K562 (cell line): ENCODE results near the gene PALLD. TPM values are rescaled to one million over a fixed set of nuclear protein-coding genes. Genes with fewer than 3 reads are reported as not detected.

Source experiments
- ATAC-seq: fragments of 200-7000 bp; cut with Tn5 transposase; 3 replicates; pipeline ENCODE4 v1.9.1; 2020; ENCODE audit warnings: moderate library complexity
- BruUV-seq: library from RNA; stranded (reverse); fragments of 400-500 nt; replicated peaks from 2 replicates; lab custom pipeline; 2021; lab: Mats Ljungman, UMichigan
- CTCF ChIA-PET: fragments of 300-600 bp; formaldehyde crosslinking; extraction: SDS; loops from one replicate; lab custom pipeline; 2021; ENCODE audit warnings: low intra/inter-chr PET ratio; lab: Yijun Ruan, JAX
- POLR2A ChIA-PET: fragments of 300-600, 350-650 bp; sonication (Branson Sonifier 250); formaldehyde crosslinking; extraction: SDS; loops from one replicate; lab custom pipeline; 2021; ENCODE audit warnings: antibody characterized with exemption, inconsistent platforms; lab: Yijun Ruan, JAX
- DNase-seq, 4 experiments: peaks; one replicate each; pipeline versions ENCODE4 v3.0.0 to v3.0.0-alpha.2; 2011 to 2018; ENCODE audit warnings: low spot score in 3 of 4, mixed read lengths in 3 of 4; ENCODE audit errors: extremely low read depth in 1 of 4
- FAIRE-seq: peaks from 2 replicates; lab custom pipeline; 2011; peaks lifted over from hg19 to GRCh38; lab: Jason Lieb, UNC
- H2AFZ ChIP-seq: 2 replicates; pipeline ENCODE4 v1.6.0; 2011; ENCODE audit warnings: low read depth, low read length, control low read depth, inconsistent platforms
- H3K27ac ChIP-seq: fragments of 200-600 bp; 3 replicates; pipeline ENCODE4 v1.8.0; 2011; ENCODE audit warnings: low read depth, mild to moderate bottlenecking, control low read depth, inconsistent platforms, low read length, moderate library complexity, mixed read lengths; ENCODE audit errors: extremely low read depth
- H3K27me3 ChIP-seq, 2 experiments: fragments of 300-600 bp in 1 of 2; 2 replicates in 1 of 2; 3 replicates in 1 of 2; pipeline versions ENCODE4 v1.6.0 to v1.8.0; 2011; ENCODE audit warnings: inconsistent platforms in 2 of 2, low read length in 2 of 2, mild to moderate bottlenecking in 1 of 2, mixed read lengths in 1 of 2, moderate library complexity in 1 of 2; ENCODE audit not compliant: control insufficient read depth in 2 of 2, insufficient read depth in 2 of 2
- H3K36me3 ChIP-seq: fragments of 300-600 bp; 3 replicates; pipeline ENCODE4 v1.8.0; 2011; ENCODE audit warnings: mild to moderate bottlenecking, low read length, inconsistent platforms; ENCODE audit not compliant: control insufficient read depth, insufficient read depth
- H3K4me1 ChIP-seq, 2 experiments: fragments of 200-600 bp in 1 of 2; replicated peaks in 1 of 2; 2 replicates in 1 of 2; 3 replicates in 1 of 2; pipeline versions ENCODE4 v1.5.1 to v1.8.0; 2011; ENCODE audit warnings: inconsistent platforms in 2 of 2, low read length in 2 of 2, mild to moderate bottlenecking in 1 of 2, mixed read lengths in 1 of 2, moderate library complexity in 1 of 2; ENCODE audit not compliant: control insufficient read depth in 2 of 2, insufficient read depth in 2 of 2
- H3K4me2 ChIP-seq: 2 replicates; pipeline ENCODE4 v1.6.1; 2011; ENCODE audit warnings: low read length, control low read depth, inconsistent platforms, mixed read lengths; ENCODE audit not compliant: insufficient read depth
- H3K4me3 ChIP-seq: fragments of 200-600 bp; sonication (generic), shearing (Covaris generic); 2 replicates; pipeline ENCODE4 v1.5.1; 2016; ENCODE audit warnings: control low read depth, inconsistent platforms
- H3K79me2 ChIP-seq: fragments of 200-600 bp; 3 replicates; pipeline ENCODE4 v1.8.0; 2011; ENCODE audit warnings: low read length, inconsistent platforms; ENCODE audit not compliant: control insufficient read depth, insufficient read depth
- H3K9ac ChIP-seq, 2 experiments: 2 replicates each; pipeline versions ENCODE4 v1.6.0 to v1.6.1; 2011; ENCODE audit warnings: low read depth in 2 of 2, low read length in 2 of 2, control low read depth in 1 of 2, inconsistent platforms in 1 of 2, mild to moderate bottlenecking in 1 of 2, mixed read lengths in 1 of 2; ENCODE audit not compliant: insufficient read depth in 1 of 2
- H3K9me1 ChIP-seq: one replicate; pipeline ENCODE4 v1.6.0; 2011; ENCODE audit warnings: inconsistent platforms, mild to moderate bottlenecking, low read length, moderate library complexity; ENCODE audit not compliant: control insufficient read depth, insufficient read depth
- H3K9me3 ChIP-seq: replicated peaks from 2 replicates; pipeline ENCODE4 v1.5.1; 2011; ENCODE audit warnings: low read depth, low read length, inconsistent platforms; ENCODE audit not compliant: control insufficient read depth, insufficient read depth
- H4K20me1 ChIP-seq: replicated peaks from 2 replicates; pipeline ENCODE4 v1.6.1; 2011; ENCODE audit warnings: low read length, inconsistent platforms, mixed read lengths; ENCODE audit not compliant: control insufficient read depth, insufficient read depth
- FOXA1 ChIP-seq: fragments of 450-650 bp; IDR thresholded peaks from 2 replicates; pipeline ENCODE4 v1.6.1; 2016; ENCODE audit warnings: mild to moderate bottlenecking, borderline replicate concordance
- KHSRP ChIP-seq: fragments of 450-650 bp; IDR thresholded peaks from 2 replicates; pipeline ENCODE4 v1.6.1; 2017
- MEF2D ChIP-seq: conservative IDR thresholded peaks from 2 replicates; pipeline ENCODE4 v1.6.1; 2016; ENCODE audit warnings: low read depth, missing genetic modification characterization, missing compliant biosample characterization
- MTA1 ChIP-seq: fragments of 450-650 bp; IDR thresholded peaks from 2 replicates; pipeline ENCODE4 v1.6.1; 2017; ENCODE audit warnings: borderline replicate concordance
- PRPF4 ChIP-seq: fragments of 200-400 bp; formaldehyde crosslinking; IDR thresholded peaks from one replicate; pipeline ENCODE4 v1.6.1; 2017; ENCODE audit warnings: low read length, low read depth, mild to moderate bottlenecking; ENCODE audit not compliant: insufficient read depth, poor library complexity, severe bottlenecking
- XRCC3 ChIP-seq: fragments of 450-650 bp; IDR thresholded peaks from 2 replicates; pipeline ENCODE4 v1.6.1; 2017; ENCODE audit warnings: mild to moderate bottlenecking, moderate library complexity
- ZNF212 ChIP-seq: fragments of 450-650 bp; formaldehyde crosslinking; IDR thresholded peaks from 2 replicates; pipeline ENCODE4 v1.4.0; 2020; ENCODE audit warnings: mild to moderate bottlenecking
- ZNF23 ChIP-seq: fragments of 250-450 bp; sonication (Bioruptor Pico); IDR thresholded peaks from 2 replicates; pipeline ENCODE4 v1.4.0; 2020; ENCODE audit warnings: mild to moderate bottlenecking
- ZNF75A ChIP-seq: fragments of 450-650 bp; formaldehyde crosslinking; IDR thresholded peaks from 2 replicates; pipeline ENCODE4 v1.4.0; 2020; ENCODE audit warnings: mild to moderate bottlenecking
- WGBS: fragments of 100-300 bp; shearing (Covaris generic); methylation state at CpG from one replicate; pipeline ENCODE4 v1.1.6; 2016; ENCODE audit warnings: low coverage, mixed read lengths; ENCODE audit not compliant: insufficient coverage; ENCODE audit errors: missing lambda C conversion rate; 5-methylcytosine and 5-hydroxymethylcytosine counted together
- in situ Hi-C: fragments of 300-500 bp; cut with MboI; formaldehyde crosslinking; loops from 4 replicates; pipeline ENCODE4 v1.15.0; 2018; ENCODE audit warnings: inconsistent platforms, mixed read lengths
- intact Hi-C: fragments of 100-400 bp; cut with micrococcal nuclease; formaldehyde crosslinking; loops from 2 replicates; pipeline ENCODE4 v1.14.2; 2022
- polyA plus RNA-seq, 8 experiments: library from polyadenylated mRNA; depleted of rRNA in 4 of 8; stranded (reverse) in 5 of 8; unstranded in 3 of 8; fragments of >200 nt; fragmentation: Nextera tagmentation in 2 of 8; fragmentation: Illumina TruSeq in 1 of 8; extraction: Ambion mirVana in 2 of 8; extraction: Trizol in 1 of 8; gene quantifications; 2 replicates each; pipeline versions ENCODE4 v1.2.1 to v1.2.3, GENCODE V29; 2011 to 2014; ENCODE audit warnings: inconsistent platforms in 1 of 8, missing spikeins in 1 of 8
- total RNA-seq, 7 experiments: library from RNA; depleted of rRNA in 6 of 7; stranded (reverse); fragments of >200 nt in 6 of 7; fragmentation: Illumina TruSeq in 2 of 7; extraction: Trizol in 2 of 7; gene quantifications; 2 replicates each; pipeline versions ENCODE4 v1.2.1 to v1.2.3, GENCODE V29; 2011 to 2021; ENCODE audit warnings: low replicate concordance in 1 of 7
- TF ChIP-seq, protein P1 (sequence below): fragments of 450-650 bp; formaldehyde crosslinking; IDR thresholded peaks from 2 replicates; pipeline ENCODE4 v1.4.0; 2022; ENCODE audit warnings: mild to moderate bottlenecking, moderate library complexity
- TF ChIP-seq, protein P2 (sequence below): fragments of 250-450 bp; sonication (Bioruptor Pico); IDR thresholded peaks from 2 replicates; pipeline ENCODE4 v1.8.0; 2021; ENCODE audit warnings: moderate library complexity, mild to moderate bottlenecking, inconsistent platforms
- TF ChIP-seq, protein P3 (sequence below): fragments of 450-650 bp; formaldehyde crosslinking; conservative IDR thresholded peaks from 2 replicates; pipeline ENCODE4 v1.4.0; 2022; ENCODE audit warnings: mild to moderate bottlenecking, missing genetic modification characterization
- TF ChIP-seq, protein P4 (sequence below), 2 experiments: IDR thresholded peaks in 1 of 2; conservative IDR thresholded peaks in 1 of 2; 2 replicates each; pipeline ENCODE4 v1.6.1; 2016; ENCODE audit warnings: low read depth in 2 of 2, mild to moderate bottlenecking in 1 of 2, missing compliant biosample characterization in 1 of 2, missing genetic modification characterization in 1 of 2, moderate library complexity in 1 of 2

PALLD gene
- total and polyA plus RNA-seq, 9 of the 15 experiments (the other 6 are each of a cell fraction or from before 2014, with no cell fraction given), result 0.01 to 0.35 (median 0.06) TPM; not detected in 3

DNA sequence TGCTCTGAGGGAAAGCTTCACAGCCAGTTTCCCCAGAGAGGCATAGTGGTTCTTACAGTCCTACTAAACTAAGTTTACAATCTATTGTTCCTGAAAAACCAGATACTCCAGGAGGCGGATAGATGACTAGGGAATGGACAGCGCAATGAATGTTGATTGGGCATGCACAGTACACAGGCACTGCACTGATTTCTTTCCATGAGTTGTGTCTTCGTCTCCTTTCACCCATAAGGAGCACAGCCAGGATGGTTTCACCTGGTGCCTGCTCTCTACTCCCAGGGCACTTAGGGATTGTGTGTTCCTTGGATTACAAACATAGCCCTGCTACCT is 144.9 kb downstream of the PALLD start:
- DNase-seq, result no peak
- Histone ChIP-seq H3K9me3 (no peaks in the 10 kb centered on the region), H3K4me1 (no peaks in the 10 kb centered on the region), H4K20me1 (no peaks in the 10 kb centered on the region), H3K36me3 (no peaks in the 10 kb centered on the region), H2AFZ (no peak overlapping the region), H3K79me2 (no peaks in the 10 kb centered on the region), H3K4me3 (no peak overlapping the region), H3K4me2 (no peak overlapping the region), H3K27ac (no peak overlapping the region), H3K9me1 (no peaks in the 10 kb centered on the region), H3K9ac (no peak overlapping the region), H3K27me3 (peaks cover 5 to 21% of the 10 kb centered on the region in 2 experiments; a peak in 3 of 5 replicates)
- in situ Hi-C loops (no loop called here), intact Hi-C loops (loop anchor here (2.0 kb wide), 1 partner anchor 17 kb away; no protein-coding TSS in a partner anchor)
- TF ChIP-seq ZNF75A (no peak), MEF2D (tag) (no peak), MTA1 (no peak), ZNF212 (CRISPR knock-in tag) (no peak), XRCC3 (no peak), PRPF4 (no peak), ZNF23 (CRISPR knock-in tag) (no peak), KHSRP (no peak), FOXA1 (no peak)
- TF ChIP-seq, protein P1, sequence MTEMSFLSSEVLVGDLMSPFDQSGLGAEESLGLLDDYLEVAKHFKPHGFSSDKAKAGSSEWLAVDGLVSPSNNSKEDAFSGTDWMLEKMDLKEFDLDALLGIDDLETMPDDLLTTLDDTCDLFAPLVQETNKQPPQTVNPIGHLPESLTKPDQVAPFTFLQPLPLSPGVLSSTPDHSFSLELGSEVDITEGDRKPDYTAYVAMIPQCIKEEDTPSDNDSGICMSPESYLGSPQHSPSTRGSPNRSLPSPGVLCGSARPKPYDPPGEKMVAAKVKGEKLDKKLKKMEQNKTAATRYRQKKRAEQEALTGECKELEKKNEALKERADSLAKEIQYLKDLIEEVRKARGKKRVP (CRISPR knock-in tag), result no peak
- TF ChIP-seq, protein P2, sequence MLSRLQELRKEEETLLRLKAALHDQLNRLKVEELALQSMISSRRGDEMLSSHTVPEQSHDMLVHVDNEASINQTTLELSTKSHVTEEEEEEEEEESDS (CRISPR knock-in tag), result no peak
- TF ChIP-seq, protein P3, sequence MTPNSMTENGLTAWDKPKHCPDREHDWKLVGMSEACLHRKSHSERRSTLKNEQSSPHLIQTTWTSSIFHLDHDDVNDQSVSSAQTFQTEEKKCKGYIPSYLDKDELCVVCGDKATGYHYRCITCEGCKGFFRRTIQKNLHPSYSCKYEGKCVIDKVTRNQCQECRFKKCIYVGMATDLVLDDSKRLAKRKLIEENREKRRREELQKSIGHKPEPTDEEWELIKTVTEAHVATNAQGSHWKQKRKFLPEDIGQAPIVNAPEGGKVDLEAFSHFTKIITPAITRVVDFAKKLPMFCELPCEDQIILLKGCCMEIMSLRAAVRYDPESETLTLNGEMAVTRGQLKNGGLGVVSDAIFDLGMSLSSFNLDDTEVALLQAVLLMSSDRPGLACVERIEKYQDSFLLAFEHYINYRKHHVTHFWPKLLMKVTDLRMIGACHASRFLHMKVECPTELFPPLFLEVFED (CRISPR knock-in tag), result no peak
- TF ChIP-seq, protein P4, sequence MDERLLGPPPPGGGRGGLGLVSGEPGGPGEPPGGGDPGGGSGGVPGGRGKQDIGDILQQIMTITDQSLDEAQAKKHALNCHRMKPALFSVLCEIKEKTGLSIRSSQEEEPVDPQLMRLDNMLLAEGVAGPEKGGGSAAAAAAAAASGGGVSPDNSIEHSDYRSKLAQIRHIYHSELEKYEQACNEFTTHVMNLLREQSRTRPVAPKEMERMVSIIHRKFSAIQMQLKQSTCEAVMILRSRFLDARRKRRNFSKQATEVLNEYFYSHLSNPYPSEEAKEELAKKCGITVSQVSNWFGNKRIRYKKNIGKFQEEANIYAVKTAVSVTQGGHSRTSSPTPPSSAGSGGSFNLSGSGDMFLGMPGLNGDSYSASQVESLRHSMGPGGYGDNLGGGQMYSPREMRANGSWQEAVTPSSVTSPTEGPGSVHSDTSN (CRISPR knock-in tag; IDR thresholded peaks at IDR 0.05; ENCODE audit: low read depth), result no peak
- TF ChIP-seq, protein P4 (tag; conservative IDR thresholded peaks at IDR 0.05; ENCODE audit: low read depth), result no peak
- no peak for ATAC-seq
- no peak for FAIRE-seq
- 0% methylated on average over 3 of the region's 3 CpGs for WGBS
- no TSS peak for BruUV-seq
- ChIA-PET CTCF (no interaction called here), POLR2A (no interaction called here)
